Umbilical cord (tissue), 2 donors: ENCODE data around the gene MAGED4. TPM values are rescaled to one million over a fixed set of nuclear protein-coding genes. Genes with fewer than 3 reads are reported as not detected.
"Not testable (repeated sequence)": the region's sequence is repeated elsewhere in the genome, so short reads cannot be mapped to it uniquely, and the experiment has no call there.

ENCODE experiments used
- DNase-seq: peaks from one replicate; pipeline ENCODE4 v3.0.0-alpha.2; 2015; ENCODE audit warnings: low spot score
- total RNA-seq: library from RNA; depleted of rRNA; stranded (reverse); fragments of >200 nt; gene quantifications from one replicate; pipeline ENCODE4 v1.2.3, GENCODE V29; 2014; ENCODE audit warnings: low replicate concordance; ENCODE audit not compliant: insufficient read depth

The MAGED4 gene, protein sequence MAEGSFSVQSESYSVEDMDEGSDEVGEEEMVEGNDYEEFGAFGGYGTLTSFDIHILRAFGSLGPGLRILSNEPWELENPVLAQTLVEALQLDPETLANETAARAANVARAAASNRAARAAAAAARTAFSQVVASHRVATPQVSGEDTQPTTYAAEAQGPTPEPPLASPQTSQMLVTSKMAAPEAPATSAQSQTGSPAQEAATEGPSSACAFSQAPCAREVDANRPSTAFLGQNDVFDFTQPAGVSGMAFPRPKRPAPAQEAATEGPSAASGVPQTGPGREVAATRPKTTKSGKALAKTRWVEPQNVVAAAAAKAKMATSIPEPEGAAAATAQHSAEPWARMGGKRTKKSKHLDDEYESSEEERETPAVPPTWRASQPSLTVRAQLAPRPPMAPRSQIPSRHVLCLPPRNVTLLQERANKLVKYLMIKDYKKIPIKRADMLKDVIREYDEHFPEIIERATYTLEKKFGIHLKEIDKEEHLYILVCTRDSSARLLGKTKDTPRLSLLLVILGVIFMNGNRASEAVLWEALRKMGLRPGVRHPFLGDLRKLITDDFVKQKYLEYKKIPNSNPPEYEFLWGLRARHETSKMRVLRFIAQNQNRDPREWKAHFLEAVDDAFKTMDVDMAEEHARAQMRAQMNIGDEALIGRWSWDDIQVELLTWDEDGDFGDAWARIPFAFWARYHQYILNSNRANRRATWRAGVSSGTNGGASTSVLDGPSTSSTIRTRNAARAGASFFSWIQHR
- 33.9 TPM for total RNA-seq

- not testable (repeated sequence) for DNase-seq
Observed at GRCh38 chrX:52184440-52185077, at the start of gene MAGED4. TSS of gene MAGED4 (plus strand) at chrX:52184888. CDS start at chrX:52185923, 1,035 bp downstream.

DNA sequence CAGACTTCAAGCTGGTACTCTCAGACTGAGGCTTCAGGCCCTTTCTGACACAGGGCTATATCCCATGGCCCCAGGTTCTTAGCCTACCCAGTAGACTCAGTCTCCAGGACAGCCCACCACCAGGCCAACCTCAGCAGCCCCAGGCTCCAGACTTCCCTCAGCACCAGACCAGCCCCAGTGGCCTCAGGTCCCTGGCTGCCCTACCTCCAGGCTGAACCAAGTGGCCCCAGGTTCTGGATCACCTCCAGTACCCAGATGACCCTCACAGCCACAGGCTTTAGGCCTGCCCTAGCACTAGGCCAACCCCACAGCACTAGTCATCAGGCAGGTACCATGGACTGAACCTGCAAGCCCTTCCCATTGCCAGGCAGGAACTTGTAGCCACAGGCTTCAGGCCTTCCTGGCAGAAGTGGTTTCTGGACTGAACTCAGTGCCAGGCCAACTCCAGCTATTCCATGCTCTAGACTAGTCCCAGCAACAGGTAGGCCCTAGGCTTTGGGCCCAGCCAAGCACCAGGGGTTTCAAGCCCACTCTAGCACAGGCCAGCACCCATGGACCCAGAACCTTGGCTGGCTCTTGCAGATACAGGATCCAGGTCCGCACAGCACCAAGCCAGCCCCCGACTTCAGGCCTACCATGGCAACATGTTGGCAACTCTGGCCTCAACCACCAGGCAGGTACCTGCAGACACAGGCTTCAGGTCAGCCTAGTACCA is 45.7 kb upstream of the MAGED4 start:
- no peak for DNase-seq

- no peak for DNase-seq
Observed at GRCh38 chrX:52139545-52139895, 45.2 kb upstream of the MAGED4 start.

- no peak for DNase-seq
Observed at GRCh38 chrX:52140020-52140419, 44.7 kb upstream of the MAGED4 start.

GRCh38 chrX:52150667-52151066 is 34.0 kb upstream of the MAGED4 start:
- not testable (repeated sequence) for DNase-seq

DNA sequence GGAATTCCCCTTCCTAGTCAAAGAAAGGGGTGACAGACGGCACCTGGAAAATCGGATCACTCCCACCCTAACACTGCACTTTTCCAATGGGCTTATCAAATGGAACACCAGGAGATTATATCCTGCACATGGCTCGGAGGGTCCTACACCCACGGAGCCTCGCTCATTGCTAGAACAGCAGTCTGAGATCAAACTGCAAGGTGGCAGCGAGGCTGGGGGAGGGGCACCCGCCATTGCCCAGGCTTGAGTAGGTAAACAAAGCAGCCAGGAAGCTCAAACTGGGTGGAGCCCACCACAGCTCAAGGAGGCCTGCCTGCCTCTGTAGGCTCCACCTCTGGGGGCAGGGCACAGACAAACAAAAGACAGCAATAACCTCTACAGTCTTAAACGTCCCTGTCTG is 24.5 kb upstream of the MAGED4 start:
- DNase-seq, result not testable (repeated sequence)

DNA sequence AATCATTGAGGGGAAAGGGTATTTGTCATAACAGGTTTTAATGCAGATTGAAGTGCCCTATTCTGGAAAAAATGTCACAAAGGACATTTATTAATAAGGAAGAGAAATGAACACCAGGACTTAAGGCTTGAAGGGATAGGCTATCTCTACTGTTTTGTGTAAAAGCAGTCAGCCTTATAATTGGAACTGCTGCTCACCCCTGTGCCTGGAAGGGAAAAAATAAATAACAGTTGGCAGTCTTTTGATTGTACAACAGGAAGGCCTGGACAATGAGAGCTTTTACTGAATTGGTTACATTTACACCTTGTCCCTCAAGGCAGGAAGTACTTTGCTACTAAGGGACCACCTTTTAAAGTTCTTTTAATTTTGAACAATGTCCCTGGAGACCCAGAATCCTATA is 17.8 kb upstream of the MAGED4 start:
- no peak for DNase-seq

- not testable (repeated sequence) for DNase-seq
Observed at GRCh38 chrX:52171055-52171454, 13.6 kb upstream of the MAGED4 start.

GRCh38 chrX:52185078-52185453 is 378 bp downstream of the MAGED4 start:
- not testable (repeated sequence) for DNase-seq

DNA sequence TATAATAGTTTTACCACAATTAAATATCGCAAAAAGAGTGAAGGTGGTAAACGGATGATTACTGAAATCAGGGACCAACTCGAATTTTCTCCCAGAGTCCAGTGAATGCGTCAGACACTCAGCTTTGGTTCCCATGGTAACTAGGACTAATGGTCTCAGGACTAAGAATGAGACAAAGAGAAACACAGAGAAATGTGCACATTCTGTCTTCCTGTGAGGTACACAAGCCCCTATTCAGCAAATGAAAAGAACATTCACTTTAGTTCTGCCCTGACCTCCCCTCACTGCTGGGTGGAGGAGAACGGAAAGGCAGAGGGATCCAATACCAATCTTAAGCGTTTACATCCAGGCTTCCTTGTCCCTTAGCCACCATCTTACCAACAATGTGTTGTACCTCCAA is 26.7 kb downstream of the MAGED4 start:
- not testable (repeated sequence) for DNase-seq

DNA sequence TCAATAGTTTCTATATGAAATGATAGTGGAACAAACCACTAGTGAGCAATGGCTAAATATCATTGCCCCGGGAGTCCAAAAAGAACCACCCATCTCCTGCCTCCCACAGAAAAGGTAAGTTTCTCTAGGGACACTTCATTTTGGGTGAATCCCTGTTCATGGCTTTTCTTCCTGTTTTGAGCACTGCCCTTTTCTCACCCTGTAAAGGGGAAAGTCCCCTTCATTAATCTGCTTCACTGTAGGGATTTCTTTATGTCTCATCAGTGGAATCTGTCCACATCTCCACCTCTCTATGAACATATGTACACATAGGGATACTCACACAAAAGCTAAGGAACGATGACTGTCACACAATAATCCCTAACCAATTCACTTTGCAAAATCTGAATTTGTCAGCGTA is 28.6 kb downstream of the MAGED4 start:
- no peak for DNase-seq

- DNase-seq, result no peak
Observed at GRCh38 chrX:52216541-52216940, 31.9 kb downstream of the MAGED4 start.

DNA sequence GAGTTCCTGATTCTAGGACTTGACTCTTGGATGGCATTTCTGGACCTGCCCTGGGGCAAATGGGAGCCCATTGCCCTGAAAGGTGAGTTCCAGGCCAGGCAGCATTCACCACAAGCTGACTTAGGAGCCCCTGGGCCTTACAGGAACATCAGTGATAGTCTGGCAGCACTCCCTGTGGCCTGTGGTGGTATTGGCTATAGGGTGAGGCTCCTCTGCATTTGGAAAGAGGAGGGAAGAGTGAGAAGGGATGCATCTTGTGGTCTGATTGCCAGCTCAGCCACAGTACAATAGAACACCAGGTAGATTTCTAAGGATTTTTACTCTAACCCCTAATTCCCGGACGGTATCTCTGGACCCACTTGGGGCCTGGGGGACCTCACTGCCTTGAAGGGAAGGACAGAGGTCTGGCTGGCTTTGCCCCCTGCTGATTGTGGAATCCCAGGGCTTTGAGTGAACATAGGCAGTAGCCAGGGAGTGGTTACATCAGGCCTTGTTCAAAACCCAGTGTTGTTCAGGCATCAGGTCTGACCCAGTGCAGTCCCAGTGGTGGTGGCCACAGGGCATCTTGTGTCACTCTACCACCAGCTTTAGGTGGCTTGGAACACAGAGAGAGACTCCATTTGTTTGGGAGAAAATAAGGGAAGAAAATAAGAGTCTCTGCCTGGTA is 32.9 kb downstream of the MAGED4 start:
- DNase-seq, result no peak

- DNase-seq, result no peak
Observed at GRCh38 chrX:52220936-52221335, 36.2 kb downstream of the MAGED4 start.

Other genes starting within 250 kb of the MAGED4 start
- 20.5 TPM for gene MAGED4B, start 115.7 kb upstream of the MAGED4 start, total RNA-seq
- not detected for gene XAGE2, start 184.1 kb downstream of the MAGED4 start, total RNA-seq